GM21825 (cell line): Measurements from ENCODE around the gene HAT1.

Experiments
- ATAC-seq: cut with Tn5 transposase; IDR thresholded peaks from one replicate; pipeline ENCODE4 v1.9.1; 2021; ENCODE audit warnings: mild to moderate bottlenecking, moderate library complexity; ENCODE audit not compliant: unreplicated experiment

The HAT1 gene

GRCh38 chr2:171913517-171913916, 8.7 kb upstream of the HAT1 start:
- ATAC-seq: no peak

- ATAC-seq: no peak
Observed at GRCh38 chr2:171919453-171919852, 2.8 kb upstream of the HAT1 start.

- no peak for ATAC-seq
Observed at GRCh38 chr2:171921970-171922229, 361 bp upstream of the HAT1 start.

GRCh38 chr2:171923206-171923605, 945 bp downstream of the HAT1 start:
- no peak for ATAC-seq

GRCh38 chr2:171924170-171924942, 2.1 kb downstream of the HAT1 start:
- no peak for ATAC-seq

GRCh38 chr2:171930385-171930784, 8.1 kb downstream of the HAT1 start:
- ATAC-seq: no peak

- ATAC-seq: no peak
Observed at GRCh38 chr2:171939058-171939742, 16.9 kb downstream of the HAT1 start.

- ATAC-seq: no peak
Observed at GRCh38 chr2:171939743-171940071, 17.4 kb downstream of the HAT1 start.

- no peak for ATAC-seq
Observed at GRCh38 chr2:171941316-171941699, 19.0 kb downstream of the HAT1 start.

- ATAC-seq: no peak
Observed at GRCh38 chr2:171943869-171944268, 21.6 kb downstream of the HAT1 start.

- ATAC-seq: no peak
Observed at GRCh38 chr2:171952276-171952675, 30.0 kb downstream of the HAT1 start.

GRCh38 chr2:171952748-171953147, 30.5 kb downstream of the HAT1 start:
- no peak for ATAC-seq

- ATAC-seq: no peak
Observed at GRCh38 chr2:171956135-171956825, 34.0 kb downstream of the HAT1 start.

GRCh38 chr2:171957061-171957460, 34.8 kb downstream of the HAT1 start:
- ATAC-seq: no peak

GRCh38 chr2:171958475-171958874, 36.2 kb downstream of the HAT1 start:
- no peak for ATAC-seq

- no peak for ATAC-seq
Observed at GRCh38 chr2:171959998-171960397, 37.7 kb downstream of the HAT1 start.

- ATAC-seq: no peak
Observed at GRCh38 chr2:171960570-171960969, 38.3 kb downstream of the HAT1 start.

GRCh38 chr2:171963198-171963597, 40.9 kb downstream of the HAT1 start:
- no peak for ATAC-seq

- no peak for ATAC-seq
Observed at GRCh38 chr2:171964308-171964707, 42.0 kb downstream of the HAT1 start.

- ATAC-seq: no peak
Observed at GRCh38 chr2:171965238-171965637, 43.0 kb downstream of the HAT1 start.

- ATAC-seq: no peak
Observed at GRCh38 chr2:171965661-171966060, 43.4 kb downstream of the HAT1 start.

- ATAC-seq: no peak
Observed at GRCh38 chr2:171966235-171966634, 44.0 kb downstream of the HAT1 start.
